ENCODE results near the gene CRABP2. TPM values are rescaled to one million over a fixed set of nuclear protein-coding genes. Genes with fewer than 3 reads are reported as not detected.

CRABP2 gene
- total RNA-seq, 1 donor from 2014 or later, result 1.4 TPM

- Histone ChIP-seq H3K36me3 (peaks cover 47% of the 10 kb centered on the region), H3K4me1 (peaks cover 16% of the 10 kb centered on the region), H3K27ac (no peak overlapping the region), H3K4me3 (no peak overlapping the region), H3K9me3 (no peaks in the 10 kb centered on the region), H3K27me3 (no peaks in the 10 kb centered on the region)
- intact Hi-C loops (cut with DNase I), result no loop called here
- no peak for TF ChIP-seq CTCF (IDR thresholded peaks at IDR 0.05)
- ATAC-seq, result no peak
- DNase-seq, result no peak
These were observed 15.7 kb upstream of the CRABP2 start for GRCh38 chr1:156721131-156721530.

- no peaks in the 10 kb centered on the region for H3K4me1 ChIP-seq
- peaks cover 16% of the 10 kb centered on the region for H3K36me3 ChIP-seq
- H3K27ac ChIP-seq, result no peak overlapping the region
- no peak for DNase-seq
- ATAC-seq, result no peak
- intact Hi-C loops (cut with DNase I), result no loop called here
- no peaks in the 10 kb centered on the region for H3K9me3 ChIP-seq
- no peaks in the 10 kb centered on the region for H3K27me3 ChIP-seq
- TF ChIP-seq CTCF (IDR thresholded peaks at IDR 0.05), result no peak
- H3K4me3 ChIP-seq, result no peak overlapping the region
These were observed 12.0 kb upstream of the CRABP2 start for GRCh38 chr1:156717351-156717750.

GRCh38 chr1:156714830-156715229, 9.4 kb upstream of the CRABP2 start:
- H3K27ac ChIP-seq, result no peak overlapping the region
- H3K27me3 ChIP-seq, result no peaks in the 10 kb centered on the region
- no peaks in the 10 kb centered on the region for H3K9me3 ChIP-seq
- no peaks in the 10 kb centered on the region for H3K4me1 ChIP-seq
- TF ChIP-seq CTCF (IDR thresholded peaks at IDR 0.05), result no peak
- H3K4me3 ChIP-seq, result no peak overlapping the region
- no peak for DNase-seq
- H3K36me3 ChIP-seq, result no peaks in the 10 kb centered on the region
- intact Hi-C loops (cut with DNase I), result no loop called here
- no peak for ATAC-seq

- Histone ChIP-seq H3K27ac (no peak overlapping the region), H3K4me1 (peaks cover 3% of the 10 kb centered on the region), H3K9me3 (no peaks in the 10 kb centered on the region), H3K27me3 (no peaks in the 10 kb centered on the region), H3K36me3 (no peaks in the 10 kb centered on the region), H3K4me3 (no peak overlapping the region)
- TF ChIP-seq CTCF (IDR thresholded peaks at IDR 0.05), result no peak
- ATAC-seq (no peak), DNase-seq (no peak)
- intact Hi-C loops (cut with DNase I), result no loop called here
These were observed 7.2 kb upstream of the CRABP2 start for GRCh38 chr1:156712626-156713025.

GRCh38 chr1:156711011-156711817, 5.8 kb upstream of the CRABP2 start:
- DNase-seq, result no peak
- H3K36me3 ChIP-seq, result no peaks in the 10 kb centered on the region
- no peak overlapping the region for H3K4me3 ChIP-seq
- H3K27ac ChIP-seq, result no peak overlapping the region
- TF ChIP-seq CTCF (IDR thresholded peaks at IDR 0.05), result no peak
- no peak for ATAC-seq
- H3K9me3 ChIP-seq, result no peaks in the 10 kb centered on the region
- no peaks in the 10 kb centered on the region for H3K27me3 ChIP-seq
- peaks cover 10% of the 10 kb centered on the region for H3K4me1 ChIP-seq
- intact Hi-C loops (cut with DNase I), result no loop called here
